ENCODE results near the gene ARMC8.

- TF ChIP-seq, protein P1, sequence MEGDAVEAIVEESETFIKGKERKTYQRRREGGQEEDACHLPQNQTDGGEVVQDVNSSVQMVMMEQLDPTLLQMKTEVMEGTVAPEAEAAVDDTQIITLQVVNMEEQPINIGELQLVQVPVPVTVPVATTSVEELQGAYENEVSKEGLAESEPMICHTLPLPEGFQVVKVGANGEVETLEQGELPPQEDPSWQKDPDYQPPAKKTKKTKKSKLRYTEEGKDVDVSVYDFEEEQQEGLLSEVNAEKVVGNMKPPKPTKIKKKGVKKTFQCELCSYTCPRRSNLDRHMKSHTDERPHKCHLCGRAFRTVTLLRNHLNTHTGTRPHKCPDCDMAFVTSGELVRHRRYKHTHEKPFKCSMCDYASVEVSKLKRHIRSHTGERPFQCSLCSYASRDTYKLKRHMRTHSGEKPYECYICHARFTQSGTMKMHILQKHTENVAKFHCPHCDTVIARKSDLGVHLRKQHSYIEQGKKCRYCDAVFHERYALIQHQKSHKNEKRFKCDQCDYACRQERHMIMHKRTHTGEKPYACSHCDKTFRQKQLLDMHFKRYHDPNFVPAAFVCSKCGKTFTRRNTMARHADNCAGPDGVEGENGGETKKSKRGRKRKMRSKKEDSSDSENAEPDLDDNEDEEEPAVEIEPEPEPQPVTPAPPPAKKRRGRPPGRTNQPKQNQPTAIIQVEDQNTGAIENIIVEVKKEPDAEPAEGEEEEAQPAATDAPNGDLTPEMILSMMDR (IDR thresholded peaks at IDR 0.05; ENCODE audit: low read depth, low read length) = no peak
- TF ChIP-seq, protein P2, sequence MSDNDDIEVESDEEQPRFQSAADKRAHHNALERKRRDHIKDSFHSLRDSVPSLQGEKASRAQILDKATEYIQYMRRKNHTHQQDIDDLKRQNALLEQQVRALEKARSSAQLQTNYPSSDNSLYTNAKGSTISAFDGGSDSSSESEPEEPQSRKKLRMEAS (IDR thresholded peaks at IDR 0.05; ENCODE audit: low read depth, low read length) = no peak
Observed at GRCh38 chr3:138340511-138340910, 153.4 kb downstream of the ARMC8 start.
